ENCODE results near the gene MMP24.

GRCh38 chr20:35303735-35304491 lies 77.4 kb downstream of the MMP24 start:
- TF ChIP-seq CTCF (conservative IDR thresholded peaks at IDR 0.05) (peak; percentile 97), ZFX (IDR thresholded peaks at IDR 0.05) (no peak)
